ENCODE results near the gene CHDH.

The CHDH gene

DNA sequence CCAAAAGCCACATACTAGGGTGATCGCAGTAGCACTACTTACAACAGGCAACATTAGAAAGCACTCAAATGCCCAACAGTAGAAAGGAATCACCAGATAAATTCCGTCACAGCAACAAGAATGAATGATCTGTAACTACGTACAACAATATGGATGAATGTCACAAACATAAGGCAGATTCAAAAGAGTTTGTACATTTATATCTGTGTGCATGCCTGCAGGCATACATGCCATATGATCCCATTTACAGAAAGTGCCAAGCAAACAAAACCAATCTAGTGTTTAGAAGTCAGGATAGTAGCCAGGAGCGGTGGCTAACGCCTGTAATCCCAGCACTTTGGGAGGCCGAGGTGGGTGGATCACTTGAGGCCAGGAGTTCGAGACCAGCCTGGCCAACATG, 3.7 kb upstream of the CHDH start:
- no peak for DNase-seq (ENCODE audit: low spot score)

DNA sequence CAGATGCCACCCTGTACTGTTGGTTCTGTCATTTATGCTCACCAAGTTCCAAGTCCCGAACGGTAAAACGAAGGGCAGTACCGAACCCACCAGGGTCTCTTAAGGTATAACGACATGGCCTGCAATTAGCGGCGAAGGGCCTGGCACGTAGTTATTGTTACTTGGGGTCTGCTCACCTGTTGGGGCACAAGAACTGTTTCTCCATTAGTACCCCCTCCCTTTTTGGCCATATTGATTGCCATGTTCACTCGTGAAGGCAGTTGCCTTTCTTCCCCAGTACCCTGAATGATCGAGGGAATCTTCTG, 584 bp upstream of the CHDH start:
- no peak for DNase-seq (ENCODE audit: low spot score)

DNA sequence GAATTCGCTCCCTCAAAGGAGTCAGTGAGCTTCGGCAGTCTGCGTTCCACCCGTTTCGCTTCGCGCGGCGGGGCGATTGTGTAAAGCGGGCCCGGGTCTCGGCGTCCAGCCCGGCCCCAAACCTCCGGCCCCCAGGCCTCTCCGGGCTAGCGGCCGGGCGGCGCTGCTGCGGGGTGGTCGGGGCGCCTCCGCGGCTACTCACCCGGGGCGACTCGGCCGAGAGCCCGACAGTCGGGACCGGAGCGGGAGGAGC, 412 bp downstream of the CHDH start:
- no peak for DNase-seq (ENCODE audit: low spot score)

- no peak for DNase-seq (ENCODE audit: low spot score)
Observed at GRCh38 chr3:53845103-53845880, 927 bp downstream of the CHDH start.

DNA sequence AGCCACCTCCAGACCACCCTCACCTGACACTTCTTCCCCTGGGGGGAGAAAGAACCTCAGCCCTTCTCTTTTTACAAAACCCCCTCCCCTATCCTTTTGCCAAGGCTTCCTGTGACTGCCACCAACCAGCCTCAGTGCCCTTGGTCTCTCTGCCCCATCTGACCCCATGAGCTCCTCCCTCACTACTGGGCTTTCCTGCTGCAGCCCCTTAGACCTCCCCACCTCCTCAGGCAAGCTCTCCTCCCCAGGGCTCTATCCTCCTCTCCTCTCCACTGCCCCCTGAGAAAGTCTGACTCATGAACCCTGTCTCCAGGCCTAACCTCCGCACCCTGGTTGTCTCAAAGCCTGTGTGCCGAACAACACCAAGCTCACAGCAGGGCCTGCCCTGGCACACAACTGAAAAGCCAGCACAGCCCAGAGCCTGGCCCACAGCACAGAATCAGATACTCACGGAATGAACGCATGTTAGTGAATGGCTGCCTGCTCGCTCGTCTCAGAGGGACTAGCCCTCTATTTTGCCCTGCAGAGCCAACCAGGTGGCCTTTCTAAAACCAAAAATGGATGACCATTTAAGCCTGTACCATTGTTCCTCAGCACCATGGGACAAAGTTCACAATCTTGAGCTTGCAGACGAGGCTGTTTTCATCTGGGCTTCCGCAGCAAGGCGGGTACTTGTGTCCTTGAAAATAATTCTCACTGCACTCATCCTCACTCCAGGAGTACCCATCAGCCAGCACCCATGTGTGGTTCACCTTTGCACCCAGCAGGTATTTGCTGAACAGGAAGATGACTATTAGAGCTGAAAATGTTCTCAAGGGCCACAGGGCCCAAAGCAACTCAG, 1.7 kb downstream of the CHDH start:
- DNase-seq (ENCODE audit: low spot score): no peak

- no peak for DNase-seq (ENCODE audit: low spot score)
Observed at GRCh38 chr3:53843195-53844177, 2.7 kb downstream of the CHDH start.

DNA sequence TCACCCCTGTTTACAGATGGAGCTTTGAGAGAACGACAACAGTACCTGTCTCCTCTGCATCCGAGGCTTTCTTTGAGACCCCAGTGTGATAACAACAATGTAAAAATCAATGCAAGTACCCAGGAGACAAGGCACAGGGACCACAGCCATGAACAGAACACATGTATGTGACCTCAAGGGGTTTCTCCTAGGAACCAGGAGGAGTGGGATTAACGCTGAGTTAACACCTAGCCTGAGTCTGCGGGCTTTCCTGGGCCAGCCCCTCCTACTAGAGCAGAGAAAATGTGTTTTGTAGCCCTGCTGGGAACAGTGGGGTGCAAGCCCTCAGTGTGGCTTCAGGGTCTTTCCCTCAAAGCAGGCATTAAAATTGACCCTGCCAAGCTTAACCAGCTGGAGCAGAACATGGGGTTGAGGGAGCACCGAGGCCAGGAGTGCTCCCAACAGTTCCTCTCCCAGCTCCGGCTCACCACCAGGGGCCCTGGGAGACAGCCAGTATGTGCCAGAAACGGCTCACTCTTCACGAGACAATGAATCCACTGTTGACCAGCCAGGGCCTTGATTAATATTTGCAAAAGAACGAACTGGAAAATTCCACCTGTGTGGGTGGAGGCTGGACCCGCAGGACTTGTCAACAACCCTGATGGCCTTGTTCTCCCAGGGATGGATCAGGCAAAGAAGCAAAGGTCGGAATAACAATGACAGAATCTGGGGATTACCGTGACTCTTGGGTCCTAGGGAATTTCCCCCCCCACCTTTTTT, 3.6 kb downstream of the CHDH start:
- DNase-seq (ENCODE audit: low spot score): no peak

- DNase-seq (ENCODE audit: low spot score): peak; percentile 19
Observed at GRCh38 chr3:53841296-53841695, 4.9 kb downstream of the CHDH start.

- no peak for DNase-seq (ENCODE audit: low spot score)
Observed at GRCh38 chr3:53837331-53837730, 8.9 kb downstream of the CHDH start.

- DNase-seq (ENCODE audit: low spot score): no peak
Observed at GRCh38 chr3:53836084-53836872, 9.9 kb downstream of the CHDH start.

- DNase-seq (ENCODE audit: low spot score): no peak
Observed at GRCh38 chr3:53835257-53835656, 11.0 kb downstream of the CHDH start.

GRCh38 chr3:53834429-53835095, 11.7 kb downstream of the CHDH start:
- DNase-seq (ENCODE audit: low spot score): no peak

DNA sequence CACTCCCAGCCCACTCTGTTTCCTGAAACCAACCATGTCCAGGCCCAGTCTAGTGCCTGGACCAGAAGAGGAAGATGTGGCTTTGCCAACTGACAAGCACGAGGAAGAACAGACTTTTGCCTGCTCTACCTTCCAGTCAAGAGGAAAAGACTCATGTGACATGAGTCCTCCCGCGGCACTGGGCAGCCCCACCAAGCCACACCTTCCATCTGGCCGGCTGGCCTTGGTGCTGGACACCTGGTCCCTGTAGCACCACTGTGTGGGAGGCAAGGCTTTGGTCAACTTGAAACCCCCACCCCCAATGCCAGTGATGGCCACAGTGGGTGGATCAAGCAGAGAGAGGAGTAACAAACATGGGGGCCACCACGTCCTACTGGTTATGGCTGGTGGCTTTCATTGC, 12.5 kb downstream of the CHDH start:
- no peak for DNase-seq (ENCODE audit: low spot score)

DNA sequence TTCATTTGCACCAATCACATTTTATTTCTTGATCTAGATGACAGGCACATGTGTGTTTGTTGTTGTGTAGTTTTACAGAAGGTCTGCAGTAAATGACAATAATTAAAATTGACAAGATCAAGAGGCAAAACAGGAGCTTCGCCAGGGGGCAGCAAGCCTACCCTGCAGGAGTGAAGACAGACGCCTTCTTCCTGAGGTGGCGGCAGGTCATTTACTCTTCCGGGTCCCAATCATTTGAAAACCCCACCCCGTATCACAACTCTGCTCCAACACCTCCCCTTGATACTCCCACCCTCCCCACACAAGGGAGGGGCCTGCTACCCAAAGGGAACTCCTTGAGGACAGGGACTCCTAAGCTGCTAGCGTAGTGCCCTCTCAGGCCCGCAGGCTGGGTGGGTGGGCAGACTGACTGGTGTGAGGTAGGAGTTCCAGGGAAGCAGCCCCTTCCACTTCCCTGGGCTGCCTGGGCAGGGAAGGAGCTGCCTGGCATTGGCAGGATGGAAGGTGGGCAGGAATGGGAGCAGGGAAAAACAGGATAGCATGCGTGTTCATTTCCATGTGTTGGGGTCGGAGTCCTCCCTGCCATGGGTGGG, 13.1 kb downstream of the CHDH start:
- DNase-seq (ENCODE audit: low spot score): no peak

DNA sequence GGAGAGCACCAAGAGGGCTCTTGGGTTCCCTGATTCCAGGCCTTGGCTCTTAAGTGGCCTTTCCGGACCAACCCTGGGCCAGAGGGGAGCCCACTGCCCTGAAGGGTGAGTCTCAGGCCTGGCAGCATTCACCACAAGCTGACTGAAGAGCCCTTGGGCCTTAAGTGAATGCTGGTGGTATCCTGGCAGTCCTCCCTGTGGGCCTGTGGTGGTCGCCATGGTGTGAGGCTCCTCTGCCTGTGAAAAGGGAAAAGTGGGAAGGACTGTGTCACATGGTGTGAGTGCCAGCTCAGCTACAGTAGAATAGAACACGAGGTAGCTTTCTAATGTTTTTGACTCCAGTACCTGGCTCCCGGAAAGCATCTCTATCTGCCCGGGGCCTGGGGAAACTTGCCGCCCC, 15.3 kb downstream of the CHDH start:
- DNase-seq (ENCODE audit: low spot score): no peak

DNA sequence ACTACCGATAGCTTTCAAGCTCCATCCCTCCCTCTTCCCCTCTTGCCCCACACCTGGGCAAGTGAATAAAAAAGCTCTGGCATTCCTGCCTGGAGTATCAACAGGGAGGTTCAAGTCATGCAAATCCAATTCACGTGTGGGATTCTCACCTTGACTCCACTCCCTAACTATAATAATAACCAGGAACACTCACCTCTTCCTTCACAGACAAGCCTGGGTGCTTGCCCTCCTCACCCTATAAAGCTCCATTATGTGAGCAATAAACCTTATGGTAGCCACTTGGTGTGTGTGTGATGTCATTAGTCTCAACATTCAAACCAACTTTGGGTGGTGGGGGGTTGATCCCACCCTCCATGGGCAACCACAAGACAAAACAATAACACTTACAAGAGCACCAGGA, 16.6 kb downstream of the CHDH start:
- no peak for DNase-seq (ENCODE audit: low spot score)

DNA sequence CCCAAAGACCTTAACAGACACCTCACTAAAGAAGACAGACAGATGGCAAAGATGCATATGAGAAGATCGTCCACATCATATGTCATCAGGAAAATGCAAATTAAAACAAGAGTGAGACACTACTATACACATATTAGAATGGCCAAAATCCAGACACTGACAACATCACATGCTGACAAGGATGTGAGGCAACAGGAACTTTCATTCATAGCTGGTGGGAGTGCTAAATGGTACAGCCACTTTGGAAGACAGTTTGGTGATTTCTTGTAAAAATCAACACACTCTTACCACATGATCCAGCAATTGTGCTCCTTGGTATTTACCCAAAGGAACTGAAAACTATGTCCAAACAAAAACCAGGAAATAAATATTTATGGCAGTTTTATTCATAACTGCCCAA, 17.6 kb downstream of the CHDH start:
- no peak for DNase-seq (ENCODE audit: low spot score)

DNA sequence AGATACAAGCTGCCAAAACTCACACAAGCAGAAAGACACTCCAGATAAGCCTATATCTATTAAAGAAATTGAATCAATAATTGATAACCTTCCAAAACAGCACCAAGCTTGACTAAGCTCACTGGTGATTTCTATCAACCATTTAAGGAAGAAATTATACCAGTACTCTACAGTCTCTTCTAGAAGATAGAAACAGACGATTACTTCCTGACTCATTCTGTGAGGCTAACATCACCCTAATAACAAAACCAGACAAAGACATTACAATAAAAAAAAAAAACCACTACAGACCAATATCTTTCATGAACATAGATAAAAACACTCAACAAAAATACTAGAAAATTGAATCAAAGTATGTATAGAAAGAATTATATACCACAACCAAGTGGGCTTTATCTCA, 20.2 kb downstream of the CHDH start:
- no peak for DNase-seq (ENCODE audit: low spot score)

GRCh38 chr3:53824795-53825194, 21.4 kb downstream of the CHDH start:
- no peak for DNase-seq (ENCODE audit: low spot score)

- no peak for DNase-seq (ENCODE audit: low spot score)
Observed at GRCh38 chr3:53823956-53824657, 22.1 kb downstream of the CHDH start.

All from D341Med (cell line).